HepG2 (cell line): ENCODE data around the gene C14orf119. TPM values are rescaled to one million over a fixed set of nuclear protein-coding genes. Genes with fewer than 3 reads are reported as not detected.
A peak's percentile ranks its signal among the peaks of the same experiment; 100 is the strongest.

ENCODE experiments used
- AKNA ChIP-seq: sonication (generic); formaldehyde crosslinking; IDR thresholded peaks from 2 replicates; pipeline ENCODE4 v1.4.0; 2020; ENCODE audit warnings: missing genetic modification reagents, borderline replicate concordance
- CEBPG ChIP-seq: IDR thresholded peaks from 2 replicates; pipeline ENCODE4 v1.6.1; 2016
- HNRNPUL1 ChIP-seq: fragments of 200-400 bp; formaldehyde crosslinking; IDR thresholded peaks from 2 replicates; pipeline ENCODE4 v1.6.1; 2017; ENCODE audit warnings: low read depth, mild to moderate bottlenecking, low read length, moderate library complexity
- IRF1 ChIP-seq: sonication (generic); formaldehyde crosslinking; IDR thresholded peaks from 2 replicates; pipeline ENCODE4 v1.4.0; 2020; ENCODE audit warnings: low read depth, mild to moderate bottlenecking, missing genetic modification reagents
- MAFK ChIP-seq, 2 experiments: IDR thresholded peaks in 1 of 2; conservative IDR thresholded peaks in 1 of 2; 2 replicates each; pipeline ENCODE4 v1.6.1; 2011; ENCODE audit warnings: improper control_type of control experiment in 2 of 2, low read length in 2 of 2
- MTF1 ChIP-seq: sonication (generic); formaldehyde crosslinking; IDR thresholded peaks from 2 replicates; pipeline ENCODE4 v1.5.0; 2020; ENCODE audit warnings: missing genetic modification reagents
- PHF21A ChIP-seq: sonication (generic); formaldehyde crosslinking; IDR thresholded peaks from 2 replicates; pipeline ENCODE4 v1.5.0; 2020; ENCODE audit warnings: mild to moderate bottlenecking, missing genetic modification reagents
- PLSCR1 ChIP-seq: sonication (generic); formaldehyde crosslinking; IDR thresholded peaks from 2 replicates; pipeline ENCODE4 v1.5.0; 2020; ENCODE audit warnings: missing genetic modification reagents, mild to moderate bottlenecking, borderline replicate concordance
- ZBTB21 ChIP-seq: sonication (generic); formaldehyde crosslinking; IDR thresholded peaks from 2 replicates; pipeline ENCODE4 v1.4.0; 2020; ENCODE audit warnings: missing genetic modification reagents
- ZNF224 ChIP-seq: sonication (generic); formaldehyde crosslinking; IDR thresholded peaks from 2 replicates; pipeline ENCODE4 v1.5.0; 2020; ENCODE audit warnings: mild to moderate bottlenecking, missing genetic modification reagents
- ZNF274 ChIP-seq: sonication (generic); formaldehyde crosslinking; IDR thresholded peaks from 2 replicates; pipeline ENCODE4 v1.5.1; 2020; ENCODE audit warnings: mild to moderate bottlenecking, missing genetic modification reagents
- ZNF605 ChIP-seq: sonication (generic); formaldehyde crosslinking; IDR thresholded peaks from 2 replicates; pipeline ENCODE4 v1.8.0; 2022; ENCODE audit warnings: mild to moderate bottlenecking, missing genetic modification reagents
- ZNF710 ChIP-seq: sonication (generic); formaldehyde crosslinking; IDR thresholded peaks from 2 replicates; pipeline ENCODE4 v1.5.0; 2020; ENCODE audit warnings: mild to moderate bottlenecking, missing genetic modification reagents, borderline replicate concordance
- ZNF772 ChIP-seq: sonication (generic); formaldehyde crosslinking; IDR thresholded peaks from 2 replicates; pipeline ENCODE4 v1.5.0; 2020; ENCODE audit warnings: mild to moderate bottlenecking, missing genetic modification reagents
- ZNF788 ChIP-seq: sonication (generic); formaldehyde crosslinking; IDR thresholded peaks from 2 replicates; pipeline ENCODE4 v1.5.0; 2020; ENCODE audit warnings: mild to moderate bottlenecking, missing genetic modification reagents, borderline replicate concordance
- ZNF891 ChIP-seq: sonication (generic); formaldehyde crosslinking; IDR thresholded peaks from 2 replicates; pipeline ENCODE4 v1.5.0; 2020; ENCODE audit warnings: mild to moderate bottlenecking, missing genetic modification reagents
- ZSCAN22 ChIP-seq: sonication (generic); formaldehyde crosslinking; IDR thresholded peaks from 2 replicates; pipeline ENCODE4 v1.4.0; 2020; ENCODE audit warnings: mild to moderate bottlenecking, missing genetic modification reagents
- polyA plus RNA-seq, 8 experiments: library from polyadenylated mRNA; depleted of rRNA in 3 of 8; stranded (reverse) in 7 of 8; unstranded in 1 of 8; fragments of >200 nt; fragmentation: Illumina TruSeq in 4 of 8; extraction: Trizol in 4 of 8; gene quantifications; 2 replicates each; pipeline versions ENCODE4 v1.2.1 to v1.2.3, GENCODE V29; 2011 to 2016; ENCODE audit warnings: low read depth in 4 of 8, missing spikeins in 1 of 8, mixed read lengths in 1 of 8; ENCODE audit not compliant: insufficient read depth in 1 of 8
- total RNA-seq, 5 experiments: library from RNA; depleted of rRNA; stranded (reverse); fragments of >200 nt; fragmentation: Illumina TruSeq; extraction: Trizol; gene quantifications; 2 replicates each; pipeline ENCODE4 v1.2.3, GENCODE V29; 2016; ENCODE audit warnings: low read depth in 1 of 5

The C14orf119 gene
- total and polyA plus RNA-seq, 2 of the 13 experiments (the other 11 are each of a cell fraction or from before 2014, with no cell fraction given) = 117 to 206 TPM

- no peak for TF ChIP-seq HNRNPUL1
- peak; percentile 89; the same call in 1 of the 2 replicates for TF ChIP-seq ZNF891 (CRISPR knock-in tag)
- TF ChIP-seq IRF1 (CRISPR knock-in tag) = peak; percentile 94; the same call in 1 of the 2 replicates
- peak; percentile 82; the same call in 1 of the 2 replicates for TF ChIP-seq ZSCAN22 (CRISPR knock-in tag)
- no peak for TF ChIP-seq MTF1 (CRISPR knock-in tag)
- TF ChIP-seq PHF21A (CRISPR knock-in tag) = no peak
- no peak; the same call in 1 of the 2 replicates for TF ChIP-seq ZNF224
- TF ChIP-seq ZBTB21 (CRISPR knock-in tag) = peak; percentile 67
- TF ChIP-seq ZNF710 = peak; percentile 86
- peak; percentile 99 for TF ChIP-seq ZNF274 (CRISPR knock-in tag)
- TF ChIP-seq PLSCR1 (CRISPR knock-in tag) = no peak
- 0 out of 4 replicates have a peak, but pooled peaks of 1 of the 2 experiments have one; percentile 1 for TF ChIP-seq MAFK (conservative IDR thresholded peaks at IDR 0.05 in 1 of 2, IDR thresholded peaks at IDR 0.05 in 1 of 2; ENCODE audit: low read length in 2 of 2)
- TF ChIP-seq ZNF605 (CRISPR knock-in tag) = peak; percentile 100
- peak; percentile 85; the same call in 1 of the 2 replicates for TF ChIP-seq AKNA (CRISPR knock-in tag)
- peak; percentile 97; the same call in 1 of the 2 replicates for TF ChIP-seq ZNF788 (CRISPR knock-in tag)
- peak; percentile 100 for TF ChIP-seq ZNF772
- 0 out of 2 replicates have a peak, but pooled peaks have one; percentile 44 for TF ChIP-seq CEBPG
Measured at GRCh38 chr14:23094666-23095195, 574 bp upstream of the C14orf119 start, which contains the start of gene ACIN1 (continued).
